GM19438 (cell line): ENCODE data around the gene PDE10A.

Experiments used
- ATAC-seq: cut with Tn5 transposase; IDR thresholded peaks from one replicate; pipeline ENCODE4 v1.9.1; 2021; ENCODE audit warnings: low read depth; ENCODE audit not compliant: unreplicated experiment

Gene PDE10A

DNA sequence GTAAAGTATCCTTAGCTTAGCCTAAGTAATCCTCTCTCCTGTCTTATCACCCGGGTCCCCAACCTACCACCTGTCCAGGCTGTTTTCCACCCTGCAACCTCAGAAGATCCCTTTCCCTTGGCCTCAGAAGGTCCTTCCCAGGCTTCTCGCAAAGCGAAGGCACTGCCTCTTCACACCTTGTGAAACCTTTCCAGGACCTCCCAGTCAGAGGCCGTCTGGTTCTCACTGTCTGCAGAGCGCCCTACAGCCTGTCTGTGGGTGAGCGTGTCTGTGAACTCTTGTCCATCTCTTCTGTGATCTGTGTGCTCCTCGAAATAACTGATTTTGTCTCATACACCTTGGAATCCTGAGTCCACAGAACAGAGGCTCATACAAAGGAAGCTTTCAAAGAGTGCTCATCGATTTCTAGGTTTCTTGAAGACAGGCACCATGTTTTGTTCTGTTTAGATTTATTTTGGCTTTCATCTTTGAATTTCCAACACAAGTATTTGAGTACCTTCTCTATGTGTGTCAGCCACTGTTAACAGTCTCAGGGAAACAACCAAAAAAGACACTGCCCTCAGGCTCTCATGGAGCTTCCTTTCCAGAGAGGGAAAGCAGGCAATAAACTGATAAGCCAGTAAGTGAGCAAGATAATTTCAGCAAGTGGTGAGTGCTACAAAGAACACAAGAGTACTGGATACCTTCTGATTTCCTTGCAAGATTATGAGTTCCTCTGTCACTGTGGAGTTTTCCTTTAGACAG is 6.3 kb downstream of the PDE10A start:
- ATAC-seq, result no peak

DNA sequence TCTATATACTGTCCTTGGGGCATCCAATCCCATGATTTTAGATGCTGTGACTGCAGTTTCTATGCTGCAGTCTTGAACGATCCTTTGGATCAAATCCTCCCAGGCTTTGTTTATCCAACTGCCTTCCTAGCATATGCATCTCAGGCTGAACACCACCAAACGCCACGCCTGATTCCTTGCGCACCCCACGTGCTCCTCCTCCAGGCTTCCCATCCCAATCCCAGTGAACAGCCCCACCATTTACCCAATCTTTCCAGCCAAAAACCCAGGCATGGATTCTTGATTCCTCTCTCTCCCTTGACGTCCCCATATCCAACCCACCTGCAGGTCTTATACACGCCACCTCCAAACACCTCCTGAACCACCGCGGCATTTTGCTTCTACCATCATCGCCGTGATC is 7.8 kb downstream of the PDE10A start:
- no peak for ATAC-seq

DNA sequence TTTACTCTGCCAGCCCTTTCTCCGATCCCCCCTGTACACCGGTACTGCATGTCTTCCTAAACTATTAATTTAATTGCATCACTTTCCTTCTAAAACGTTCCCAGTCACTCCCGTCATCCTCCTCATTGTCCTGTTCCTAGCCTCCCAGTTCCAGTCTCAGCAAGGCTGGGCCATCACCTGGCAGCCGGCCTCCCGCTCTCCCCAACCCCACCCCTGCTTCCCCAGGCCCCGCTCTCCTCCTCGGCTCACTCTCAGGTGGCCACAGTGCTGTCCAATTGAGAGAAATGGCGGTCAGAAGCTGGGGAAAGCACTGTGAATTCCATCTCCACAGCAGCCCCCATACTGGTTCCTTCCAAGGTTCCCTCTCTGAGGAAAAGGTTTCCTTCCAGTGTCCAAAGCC is 8.9 kb downstream of the PDE10A start:
- no peak for ATAC-seq

DNA sequence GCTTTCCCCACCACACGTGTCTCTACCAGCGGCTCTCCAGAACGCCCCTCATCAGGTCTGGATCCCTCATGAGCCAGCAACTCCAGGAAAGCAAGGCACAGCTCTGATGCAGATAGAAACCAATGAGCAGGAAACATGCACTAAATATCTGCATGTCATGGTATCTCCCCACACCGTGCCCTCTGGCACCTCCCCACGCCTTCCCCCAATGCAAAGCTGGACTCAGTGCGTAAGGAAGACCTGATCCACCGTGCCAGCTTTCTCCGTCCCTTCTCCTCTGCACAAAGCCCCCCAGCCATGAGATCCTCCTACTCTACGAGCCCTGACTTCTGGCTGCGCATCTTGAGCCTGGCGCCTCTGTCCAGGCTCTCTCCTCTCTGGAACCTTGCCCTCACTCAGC is 9.4 kb downstream of the PDE10A start:
- no peak for ATAC-seq

DNA sequence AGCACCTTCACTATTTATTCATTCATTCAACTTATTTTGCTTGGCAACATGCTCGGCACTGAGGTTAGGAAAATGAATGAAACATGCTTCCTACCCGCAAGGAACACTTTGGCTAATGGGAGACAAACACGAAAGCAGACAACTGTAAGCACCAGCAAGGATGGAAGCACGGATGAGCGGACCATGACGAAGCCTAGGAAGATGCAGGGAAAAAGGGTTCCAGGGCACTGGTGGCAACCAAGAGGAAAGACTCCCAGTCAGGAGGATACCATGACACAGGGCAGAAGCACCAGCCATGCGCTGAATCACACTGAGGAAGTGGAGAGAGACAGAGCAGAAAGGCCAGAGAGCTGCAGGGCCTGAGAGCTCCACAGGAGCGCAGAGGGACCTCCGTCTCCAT is 9.8 kb downstream of the PDE10A start:
- ATAC-seq, result no peak

DNA sequence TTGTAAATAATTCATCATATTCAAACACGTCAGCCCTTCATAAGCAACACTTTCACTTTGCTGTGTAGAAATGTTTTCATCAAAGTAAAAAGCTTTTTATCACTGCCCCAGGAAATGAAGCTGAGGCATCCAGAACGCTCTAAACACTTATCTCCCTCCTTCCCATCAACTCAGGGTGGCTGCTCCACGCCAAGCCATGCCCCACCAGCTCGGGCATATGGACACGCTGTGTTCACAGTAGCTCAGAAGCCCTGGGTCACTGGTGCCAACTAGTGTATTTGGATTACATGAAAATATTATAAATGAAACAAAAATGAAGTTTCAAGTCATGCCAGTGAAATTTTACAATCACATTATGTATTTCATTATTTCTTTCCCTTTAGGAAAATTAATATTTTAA is 10.3 kb downstream of the PDE10A start:
- no peak for ATAC-seq

DNA sequence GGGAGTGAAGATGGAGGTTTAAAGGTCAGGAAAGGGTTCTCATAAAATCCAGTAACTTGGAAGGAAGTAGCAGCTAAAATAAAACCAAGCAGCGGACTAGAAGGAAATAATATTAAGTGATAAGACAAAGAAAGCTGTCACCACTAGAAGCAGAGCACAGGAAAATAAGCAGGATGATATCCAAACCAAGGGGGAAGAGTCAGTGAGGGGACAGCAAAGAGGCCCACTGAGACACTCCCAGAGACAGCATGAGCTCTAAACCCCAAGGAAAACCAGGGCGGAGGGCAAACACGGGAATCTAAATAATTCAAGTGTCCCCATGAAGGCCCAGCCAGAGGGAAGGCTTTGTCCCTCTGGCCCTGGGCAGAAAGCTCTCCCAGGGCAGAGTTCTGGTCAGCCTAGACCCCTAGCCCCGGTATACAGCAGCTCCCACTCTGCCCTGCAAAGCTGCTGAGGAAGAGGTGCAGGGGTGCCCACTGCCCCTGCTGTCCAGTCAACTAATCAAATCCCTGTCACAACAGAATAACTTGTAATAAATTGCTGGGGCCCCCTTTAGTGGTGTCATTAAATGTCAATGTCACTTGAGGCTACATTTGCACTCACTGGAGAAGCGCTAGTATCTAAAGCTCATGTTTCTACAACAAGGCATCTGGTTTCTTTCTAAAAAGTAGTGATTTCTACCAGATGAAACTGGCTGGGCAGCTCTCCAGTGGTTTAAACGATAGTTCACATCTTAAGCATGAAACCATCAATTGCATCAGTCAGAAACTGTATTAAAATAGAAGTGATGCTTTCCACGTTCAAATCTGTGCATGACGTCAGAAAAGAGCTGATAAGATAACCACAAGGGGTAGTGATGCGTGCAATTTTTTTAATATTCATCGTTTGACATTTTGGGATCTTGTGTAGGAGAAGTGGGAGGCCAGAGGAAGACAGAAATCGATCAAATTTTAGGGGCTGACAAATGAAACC is 13.6 kb downstream of the PDE10A start:
- ATAC-seq, result no peak

DNA sequence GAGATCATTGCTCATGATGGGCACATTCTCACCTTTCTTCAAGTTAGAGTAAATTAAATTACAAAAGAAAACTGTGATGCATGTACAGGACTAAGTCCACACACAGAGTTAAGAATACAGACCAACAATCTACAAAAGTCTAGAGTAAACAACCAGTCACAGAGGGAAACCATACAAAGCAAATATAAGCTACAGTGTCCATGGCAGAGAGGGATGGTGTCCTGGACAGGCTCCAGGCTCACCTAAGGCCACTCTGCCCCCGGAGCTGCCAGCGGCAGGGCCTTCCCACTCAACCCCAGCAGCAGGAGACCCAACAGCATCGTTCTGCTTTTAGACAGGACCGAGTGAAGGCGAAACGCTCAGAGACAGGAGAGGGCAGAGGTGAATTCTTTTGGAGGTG is 16.0 kb downstream of the PDE10A start:
- no peak for ATAC-seq

DNA sequence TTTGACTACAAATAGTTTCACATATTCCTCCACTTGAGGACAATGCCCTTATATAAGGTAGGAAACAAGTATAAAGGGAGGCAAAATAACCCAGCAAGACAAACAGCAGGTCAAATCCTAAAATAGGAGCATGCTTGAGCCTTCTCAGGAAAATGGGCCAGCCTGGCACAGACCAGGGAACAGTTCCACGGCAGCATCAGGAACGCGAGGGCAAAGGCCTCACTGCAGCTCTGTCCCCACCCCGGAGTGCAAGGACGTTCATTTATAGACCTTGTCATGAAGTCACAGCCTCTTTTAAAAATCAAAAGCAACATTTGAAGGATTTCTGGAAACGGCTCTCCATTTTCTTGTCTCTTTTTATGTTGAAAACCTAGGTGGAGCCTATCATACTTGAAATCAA is 17.1 kb downstream of the PDE10A start:
- no peak for ATAC-seq

DNA sequence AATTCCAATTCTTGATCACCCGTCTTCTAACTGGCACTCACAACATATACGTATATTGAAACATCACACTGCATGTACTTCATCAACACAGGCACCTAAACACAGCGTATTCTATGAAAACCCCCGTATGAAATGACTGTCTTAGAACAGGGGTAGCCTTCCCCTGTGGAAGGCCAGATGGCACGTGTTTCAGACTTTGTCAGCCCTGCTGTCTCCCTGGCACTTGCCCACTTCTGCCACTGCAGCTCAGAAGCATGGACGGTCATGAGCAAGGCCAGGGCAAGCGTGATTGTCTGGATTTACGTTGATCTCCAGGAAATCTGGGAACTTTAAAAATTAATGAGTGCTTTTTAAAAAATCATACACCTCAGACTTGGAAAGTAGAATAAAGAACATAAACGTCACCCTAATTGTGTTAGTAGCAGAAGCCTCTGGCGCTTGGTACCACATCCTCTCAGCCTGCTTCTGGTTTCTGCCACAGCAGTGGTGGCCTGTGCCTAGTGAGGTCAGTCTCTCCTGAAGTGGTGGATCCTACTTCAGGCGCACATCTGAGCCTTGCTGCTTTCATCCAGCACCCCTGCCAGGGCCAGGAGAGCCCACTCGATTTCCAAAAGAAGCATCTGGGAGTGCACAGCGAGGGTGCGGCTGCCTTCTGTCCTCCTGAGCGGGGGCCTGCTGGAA is 18.3 kb downstream of the PDE10A start:
- no peak for ATAC-seq

DNA sequence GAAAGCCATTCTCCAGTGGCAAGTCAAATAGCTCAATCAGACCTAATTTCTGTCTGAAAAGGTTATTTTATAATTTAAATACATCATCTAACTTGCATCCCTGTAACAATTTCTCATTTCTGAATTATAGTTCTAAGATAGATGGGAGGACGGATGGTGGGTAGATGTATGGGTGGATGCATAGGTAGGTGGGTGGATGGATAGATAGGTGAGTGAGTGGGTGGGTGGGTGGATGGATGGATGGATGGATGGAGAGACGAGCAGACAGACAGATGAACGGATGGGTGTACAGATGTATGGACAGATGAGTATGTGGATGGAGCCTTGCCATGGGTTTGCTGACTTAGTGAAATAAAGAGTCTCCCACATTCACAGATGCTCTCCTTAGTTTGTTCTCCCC is 20.0 kb downstream of the PDE10A start:
- ATAC-seq, result no peak

DNA sequence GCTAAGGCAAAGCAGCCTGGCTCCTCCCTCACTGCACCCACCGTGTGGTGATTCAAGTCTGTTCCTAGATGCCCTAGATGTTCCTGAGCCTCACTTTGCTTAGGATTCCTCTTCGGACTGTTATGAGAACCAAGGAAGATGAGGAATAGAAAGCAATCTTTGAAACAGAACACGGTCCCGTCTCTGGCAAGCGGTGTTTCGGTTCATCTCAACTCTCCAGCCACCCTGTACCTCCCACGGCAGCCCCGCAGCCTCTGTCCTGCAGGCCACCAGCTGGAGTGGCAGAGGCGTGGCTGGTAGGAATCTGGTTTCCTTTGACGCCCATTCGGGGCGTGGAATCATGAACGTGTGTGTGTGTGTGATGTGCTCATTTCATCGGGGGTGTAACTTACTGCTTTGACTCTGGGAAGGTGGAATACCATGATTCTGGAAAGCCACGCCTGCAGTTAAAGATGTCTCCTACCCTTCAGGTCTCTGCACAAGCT is 21.3 kb downstream of the PDE10A start:
- ATAC-seq, result no peak

DNA sequence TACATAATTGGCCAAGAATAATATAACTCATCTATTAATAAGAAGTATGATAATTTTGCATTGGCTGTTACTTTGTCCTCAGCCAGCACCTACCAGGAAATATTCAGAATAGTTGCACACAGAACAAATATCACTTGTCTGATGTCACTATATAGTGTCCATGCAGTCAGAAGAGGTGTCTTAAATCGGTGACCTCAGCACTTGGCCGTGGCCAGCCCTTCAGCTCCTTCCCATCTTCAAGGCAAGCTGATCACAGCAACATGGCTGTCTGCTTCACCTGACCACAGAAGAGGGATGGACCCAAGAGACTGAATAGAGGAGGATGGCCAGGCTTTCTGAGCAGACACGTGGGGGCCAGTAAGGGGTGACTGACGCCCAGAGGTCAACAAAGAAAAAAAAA is 22.2 kb downstream of the PDE10A start:
- ATAC-seq, result no peak

DNA sequence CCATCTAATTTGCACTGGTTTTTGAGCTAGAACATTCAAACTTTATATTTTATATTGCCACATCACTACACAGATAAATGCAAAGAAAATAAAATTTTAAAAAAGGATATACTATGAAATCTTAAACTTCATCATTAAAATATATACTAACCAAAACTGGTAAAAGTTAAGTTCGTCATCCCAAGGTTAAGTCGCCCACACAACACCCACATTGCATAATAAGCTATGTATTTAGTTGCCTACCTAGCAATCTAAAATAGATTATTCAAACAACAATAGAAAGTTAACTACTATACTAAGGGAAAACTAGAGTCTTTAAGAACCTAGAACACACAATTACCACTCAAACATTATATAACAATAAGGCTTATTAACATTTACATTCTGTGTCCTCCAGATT is 24.5 kb downstream of the PDE10A start:
- ATAC-seq, result no peak

DNA sequence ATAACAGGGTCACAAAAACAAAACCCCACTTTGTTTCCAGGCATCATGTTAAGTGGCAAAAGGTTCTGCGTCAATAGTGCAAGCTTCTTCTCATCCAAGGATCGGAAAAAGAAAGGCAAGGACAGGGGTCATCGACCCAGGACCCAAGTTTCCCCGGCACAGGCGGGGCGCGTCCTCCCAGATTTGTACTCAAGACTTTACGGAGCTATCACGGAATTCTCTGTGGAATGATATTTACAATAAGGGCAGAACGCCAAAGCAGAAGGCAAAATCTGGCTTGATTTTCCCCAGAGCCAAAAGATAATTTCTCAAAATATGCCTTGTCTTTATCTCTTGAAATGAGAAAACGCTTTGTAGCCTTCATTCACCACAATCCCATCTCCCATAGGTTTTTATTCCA is 25.5 kb downstream of the PDE10A start:
- no peak for ATAC-seq

DNA sequence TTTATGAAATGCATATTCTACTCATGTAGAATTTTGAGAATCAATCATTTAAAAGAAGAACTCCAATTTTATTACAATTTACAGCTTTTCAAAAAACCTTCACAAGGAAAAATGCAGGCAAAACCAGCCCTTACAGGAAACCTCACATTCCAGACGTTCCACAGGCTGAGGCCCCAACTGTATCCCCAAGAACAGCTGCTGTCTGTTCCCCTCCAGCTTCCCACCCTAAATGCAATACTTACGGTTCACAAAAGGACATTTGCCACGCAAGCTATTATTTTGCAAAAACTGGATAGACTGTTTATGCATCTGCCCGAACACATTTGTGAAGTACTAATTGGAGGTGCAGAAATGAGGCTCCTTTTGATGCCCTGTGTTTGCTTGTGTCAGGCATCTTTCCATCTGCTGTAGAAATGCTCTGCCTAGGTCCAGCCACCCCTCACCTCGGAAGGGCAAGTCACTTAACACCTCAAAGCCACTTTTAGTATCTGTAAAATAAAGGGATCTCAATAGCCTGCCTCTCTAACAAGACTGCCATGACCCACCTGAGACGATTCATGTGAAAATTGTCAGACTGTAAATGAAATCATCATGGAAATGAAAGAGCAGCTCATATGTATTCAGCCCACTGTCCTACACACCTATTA is 26.5 kb downstream of the PDE10A start:
- no peak for ATAC-seq

DNA sequence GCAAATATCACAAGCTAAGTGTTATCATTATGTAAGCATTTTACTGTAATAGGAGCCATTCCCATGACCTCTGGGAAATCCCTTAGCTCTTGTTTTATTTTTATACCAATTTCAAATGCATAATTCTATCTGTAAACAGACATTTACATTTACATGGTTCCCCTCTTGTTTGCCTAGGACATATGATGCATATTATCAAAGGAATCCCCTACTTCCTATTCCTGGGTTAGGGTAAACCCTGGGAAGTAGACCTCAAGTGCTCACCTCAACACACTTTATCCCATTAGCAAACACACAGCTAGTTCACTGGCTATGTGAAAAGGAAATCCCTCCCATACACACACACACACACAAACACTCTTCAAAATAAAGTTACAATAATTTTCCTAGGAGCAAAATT is 27.1 kb downstream of the PDE10A start:
- ATAC-seq, result no peak

DNA sequence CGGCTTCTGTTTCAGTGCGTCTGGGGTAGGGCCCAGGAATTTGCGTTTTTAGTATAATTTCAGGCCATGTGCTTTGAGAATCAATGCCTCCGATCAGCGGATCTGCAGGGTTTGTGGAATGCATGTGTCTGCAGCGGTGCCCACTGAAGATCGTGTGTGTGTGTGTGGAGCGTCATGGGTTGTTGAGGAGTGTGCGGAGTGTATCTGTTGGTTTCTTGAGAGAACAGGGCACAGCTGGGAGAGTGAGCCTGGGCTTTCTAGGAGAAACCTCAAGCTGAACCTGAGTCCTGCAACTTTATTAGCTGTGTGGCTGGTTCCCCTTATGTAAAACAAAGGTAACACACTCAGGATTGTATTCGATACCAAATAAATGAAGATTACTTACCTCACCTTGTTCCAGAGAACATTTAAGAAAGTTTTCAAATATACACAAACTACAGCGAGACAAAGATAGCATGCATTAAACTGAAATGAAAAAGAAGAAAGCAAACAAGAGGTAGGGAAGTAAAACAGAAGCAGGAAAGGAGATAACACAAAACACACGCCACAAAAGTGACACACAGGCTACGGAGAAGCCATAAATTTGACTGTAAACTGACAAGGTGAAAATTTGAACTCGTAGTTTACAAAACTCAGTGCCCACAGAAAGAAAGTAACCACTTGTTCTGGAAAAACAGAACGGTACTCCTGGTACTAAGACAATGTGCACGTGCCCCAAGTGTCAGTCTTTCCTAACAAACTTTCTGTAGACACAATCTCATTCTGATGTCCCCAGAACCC is 28.8 kb downstream of the PDE10A start:
- ATAC-seq, result no peak

DNA sequence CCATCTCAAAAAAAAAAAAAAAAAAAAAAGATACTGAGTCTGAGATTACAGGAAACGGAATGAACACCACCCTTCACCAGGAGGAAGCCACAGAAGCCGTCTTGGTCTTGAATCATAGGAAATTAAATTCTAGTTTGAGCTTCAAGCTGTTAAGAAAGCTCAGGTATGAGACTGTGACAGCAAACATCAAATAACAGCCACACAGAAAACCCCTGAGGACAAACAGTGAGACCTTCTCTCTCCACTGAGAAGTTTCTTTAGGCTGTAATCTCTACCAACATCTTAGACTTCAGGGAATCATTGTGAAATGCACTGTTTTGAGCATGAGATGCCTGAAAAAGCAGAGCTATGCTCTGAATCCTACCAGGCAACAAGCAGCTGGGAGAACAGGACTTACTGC is 30.8 kb downstream of the PDE10A start:
- no peak for ATAC-seq

DNA sequence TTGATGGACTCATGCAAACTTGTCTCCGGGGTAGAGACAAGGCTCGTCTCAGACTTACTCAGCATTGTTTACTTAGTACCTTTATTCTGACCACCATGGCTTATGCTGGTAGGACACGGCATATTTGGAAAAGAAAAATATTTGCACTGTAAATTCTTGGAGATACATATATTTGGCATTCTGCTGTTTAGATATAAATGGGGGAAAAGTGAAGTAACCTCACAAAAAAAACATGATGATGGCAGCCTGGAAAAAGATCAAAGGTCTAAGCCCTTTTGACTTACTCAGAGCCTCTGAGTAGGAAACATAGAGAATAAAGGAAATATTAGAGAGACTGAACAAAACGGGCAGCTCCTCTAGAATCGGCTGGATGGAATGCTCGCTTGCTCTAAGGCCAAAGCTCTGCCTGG is 32.5 kb downstream of the PDE10A start:
- ATAC-seq, result no peak
